Breast epithelium (tissue), 4 donors: ENCODE data around the gene TSSK3. TPM values are rescaled to one million over a fixed set of nuclear protein-coding genes. Genes with fewer than 3 reads are reported as not detected.

ENCODE experiments used
- DNase-seq, 2 donors: peaks; one replicate each; pipeline ENCODE4 v3.0.0-alpha.2; 2019; ENCODE audit warnings: low spot score in 2 of 2
- H3K27ac ChIP-seq, 2 donors: fragments of 200-600 bp; sonication (generic) in 1 of 2; one replicate each; pipeline ENCODE4 v1.5.1; 2016 to 2019; ENCODE audit warnings: mild to moderate bottlenecking in 1 of 2
- H3K27me3 ChIP-seq, 2 donors: fragments of 200-600 bp; sonication (generic) in 1 of 2; one replicate each; pipeline versions ENCODE4 v1.5.1 to v1.6.0; 2017 to 2019; ENCODE audit warnings: control low read depth in 1 of 2, mild to moderate bottlenecking in 1 of 2
- H3K36me3 ChIP-seq: fragments of 200-600 bp; one replicate; pipeline ENCODE4 v1.5.1; 2019
- H3K4me1 ChIP-seq, 2 donors: fragments of 200-600 bp; sonication (generic); one replicate each; pipeline ENCODE4 v1.5.1; 2016 to 2019; ENCODE audit warnings: control low read depth in 1 of 2
- H3K4me3 ChIP-seq, 3 donors: fragments of 200-600 bp; sonication (generic); 1 replicate in 2 of 3; 2 replicates in 1 of 3; pipeline ENCODE4 v1.5.1; 2016 to 2019; ENCODE audit warnings: mild to moderate bottlenecking in 3 of 3, moderate library complexity in 2 of 3
- H3K9me3 ChIP-seq, 2 donors: fragments of 200-600 bp; sonication (generic) in 1 of 2; one replicate each; pipeline ENCODE4 v1.5.1; 2016 to 2019; ENCODE audit warnings: control low read depth in 1 of 2
- CTCF ChIP-seq, 3 donors: fragments of 450-650 bp; IDR thresholded peaks; one replicate each; pipeline ENCODE4 v1.5.1; 2016 to 2017; ENCODE audit warnings: antibody characterized with exemption in 3 of 3, mild to moderate bottlenecking in 3 of 3, moderate library complexity in 3 of 3
- POLR2A ChIP-seq: fragments of 450-650 bp; IDR thresholded peaks from one replicate; pipeline ENCODE4 v1.6.1; 2016; ENCODE audit warnings: antibody characterized with exemption, mild to moderate bottlenecking, moderate library complexity
- POLR2AphosphoS5 ChIP-seq, 3 donors: sonication (generic); formaldehyde crosslinking; IDR thresholded peaks; one replicate each; pipeline ENCODE4 v1.6.1; 2017; ENCODE audit warnings: antibody characterized with exemption in 3 of 3
- intact Hi-C: fragments of 100-400 bp; cut with DNase I; formaldehyde crosslinking; loops from one replicate; pipeline ENCODE4 v1.15.1; 2023; ENCODE audit warnings: low total_unique reads
- total RNA-seq, 3 donors: library from RNA; depleted of rRNA; stranded (reverse); fragments of >200 nt; gene quantifications; one replicate each; pipeline ENCODE4 v1.1.0, GENCODE V29; 2016

Gene TSSK3
- total RNA-seq, 3 donors from 2014 or later = 1.4 to 3.9 (median 3.4) TPM

DNA sequence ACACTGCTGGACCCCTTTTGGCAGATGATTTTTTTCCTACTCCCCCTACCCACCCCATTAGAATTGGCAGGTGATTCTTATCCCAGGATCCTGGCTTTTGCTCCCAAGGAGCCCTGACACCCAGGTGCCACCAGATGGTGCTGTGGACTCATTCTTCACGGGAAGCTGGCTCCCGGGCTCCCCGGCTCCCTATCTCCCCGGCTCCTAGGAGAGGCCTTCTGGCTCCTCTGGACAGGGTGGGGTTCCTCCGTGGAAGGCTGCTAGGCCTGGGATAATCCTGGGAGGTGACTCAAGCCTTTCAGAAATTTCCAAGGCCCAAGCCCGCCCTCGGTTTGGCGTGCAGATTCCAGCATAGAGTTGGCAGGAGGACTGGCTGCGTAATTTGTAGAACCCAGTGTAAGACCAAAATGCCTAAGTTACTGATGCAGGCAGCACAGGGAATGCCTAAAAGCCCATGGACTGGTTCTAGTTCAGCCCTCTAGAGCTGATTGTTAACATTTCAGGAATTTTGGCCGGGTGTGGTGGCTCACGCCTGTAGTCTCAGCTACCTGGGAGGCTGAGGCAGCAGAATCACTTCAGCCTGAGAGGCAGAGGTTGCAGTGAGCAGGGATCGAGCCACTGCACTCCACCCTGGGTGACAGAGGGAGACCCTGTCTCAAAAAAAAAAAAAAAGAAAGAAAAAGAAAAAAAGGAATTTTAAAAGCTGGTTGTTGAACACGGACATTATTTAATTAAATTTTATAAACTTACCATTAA, 38.7 kb downstream of the TSSK3 start:
- Histone ChIP-seq H3K9me3 (no peaks in the 10 kb centered on the region), H3K4me1 (no peaks in the 10 kb centered on the region), H3K36me3 (no peaks in the 10 kb centered on the region), H3K27ac (no peak overlapping the region), H3K27me3 (no peaks in the 10 kb centered on the region), H3K4me3 (no peak overlapping the region)
- DNase-seq = peak; percentile 69 to 83
- intact Hi-C loops = no loop called here
- peak in 2 of 3 donors; percentile 24 to 51 for TF ChIP-seq POLR2AphosphoS5 (IDR thresholded peaks at IDR 0.05)
- TF ChIP-seq POLR2A = no peak
- peak; percentile 48 to 87 (median 85) for TF ChIP-seq CTCF (IDR thresholded peaks at IDR 0.05)

GRCh38 chr1:32404946-32405345, 42.6 kb downstream of the TSSK3 start:
- Histone ChIP-seq H3K36me3 (no peaks in the 10 kb centered on the region), H3K27ac (no peak overlapping the region), H3K27me3 (no peaks in the 10 kb centered on the region), H3K9me3 (no peaks in the 10 kb centered on the region), H3K4me1 (no peaks in the 10 kb centered on the region), H3K4me3 (no peak overlapping the region)
- DNase-seq = no peak
- no peak for TF ChIP-seq POLR2AphosphoS5 (IDR thresholded peaks at IDR 0.05)
- no peak for TF ChIP-seq CTCF (IDR thresholded peaks at IDR 0.05)
- TF ChIP-seq POLR2A = no peak
- intact Hi-C loops = no loop called here

DNA sequence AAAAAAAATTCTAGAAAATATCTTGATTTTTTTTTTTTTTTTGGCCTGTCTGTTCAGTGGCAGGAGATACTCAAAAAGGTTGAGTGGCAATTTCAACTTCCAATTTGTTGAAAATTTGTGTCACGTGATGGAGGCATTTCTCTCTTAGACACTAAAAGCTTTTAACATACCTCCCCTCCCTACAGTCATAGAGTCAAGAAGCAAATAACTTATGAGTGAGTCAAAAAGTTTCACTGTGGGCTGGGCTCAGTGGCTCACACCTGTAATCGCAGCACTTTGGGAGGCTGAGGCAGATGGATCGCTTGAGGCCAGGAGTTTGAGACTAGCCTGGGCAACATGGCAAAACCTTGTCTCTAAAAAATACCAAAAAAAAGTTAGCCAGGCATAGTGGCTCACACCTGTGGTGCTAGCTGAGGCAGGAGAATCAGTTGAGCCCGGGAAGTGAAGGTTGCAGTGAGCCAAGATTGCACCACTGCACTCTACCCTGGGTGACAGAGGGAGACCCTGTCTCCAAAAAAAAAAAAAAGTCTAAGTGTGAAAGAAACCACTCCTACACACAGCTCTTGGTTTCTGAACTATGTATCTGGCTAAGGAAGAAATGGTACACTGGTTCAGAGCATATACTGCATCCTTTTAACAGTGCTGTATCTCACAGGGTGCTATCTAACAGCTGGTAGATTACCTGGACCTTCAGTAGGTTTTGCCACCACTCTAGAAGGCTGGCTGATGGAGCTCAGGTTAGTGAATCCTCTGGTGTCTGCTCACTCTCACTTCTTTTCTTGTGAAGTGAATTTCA, 43.5 kb downstream of the TSSK3 start:
- Histone ChIP-seq H3K27me3 (no peaks in the 10 kb centered on the region), H3K9me3 (no peaks in the 10 kb centered on the region), H3K4me3 (no peak overlapping the region), H3K4me1 (no peaks in the 10 kb centered on the region), H3K27ac (no peak overlapping the region), H3K36me3 (no peaks in the 10 kb centered on the region)
- intact Hi-C loops = no loop called here
- TF ChIP-seq POLR2A = no peak
- no peak for TF ChIP-seq POLR2AphosphoS5 (IDR thresholded peaks at IDR 0.05)
- TF ChIP-seq CTCF (IDR thresholded peaks at IDR 0.05) = no peak
- DNase-seq = no peak

DNA sequence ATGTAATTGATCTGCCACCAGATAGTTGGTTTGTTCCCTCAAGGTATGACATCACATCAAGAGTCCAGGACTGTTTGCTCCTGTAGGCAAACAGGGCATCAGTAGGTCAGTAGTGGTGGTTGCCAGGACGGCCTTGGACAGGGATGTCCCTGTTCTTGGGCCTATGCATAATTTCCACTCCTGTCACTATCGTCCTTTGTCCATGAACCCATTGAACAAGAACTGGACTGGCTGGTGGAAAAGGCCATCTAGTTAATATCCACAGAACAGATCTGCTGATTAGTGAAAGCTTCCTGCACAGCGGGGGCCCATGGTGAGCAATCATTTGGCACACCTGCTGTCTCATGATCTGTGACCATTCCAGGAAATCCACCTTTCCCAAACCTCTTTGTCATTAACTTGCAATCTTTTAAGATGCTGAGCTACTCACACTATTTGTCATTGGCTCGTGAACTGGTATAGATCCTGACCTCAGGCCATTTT, 44.3 kb downstream of the TSSK3 start:
- intact Hi-C loops = no loop called here
- Histone ChIP-seq H3K36me3 (no peaks in the 10 kb centered on the region), H3K27ac (peak overlapping the region in 1 of 2 donors; percentile 19), H3K4me3 (no peak overlapping the region), H3K9me3 (no peaks in the 10 kb centered on the region), H3K27me3 (no peaks in the 10 kb centered on the region), H3K4me1 (no peaks in the 10 kb centered on the region)
- TF ChIP-seq CTCF (IDR thresholded peaks at IDR 0.05) = no peak
- TF ChIP-seq POLR2AphosphoS5 (IDR thresholded peaks at IDR 0.05) = no peak
- TF ChIP-seq POLR2A = no peak
- no peak for DNase-seq

DNA sequence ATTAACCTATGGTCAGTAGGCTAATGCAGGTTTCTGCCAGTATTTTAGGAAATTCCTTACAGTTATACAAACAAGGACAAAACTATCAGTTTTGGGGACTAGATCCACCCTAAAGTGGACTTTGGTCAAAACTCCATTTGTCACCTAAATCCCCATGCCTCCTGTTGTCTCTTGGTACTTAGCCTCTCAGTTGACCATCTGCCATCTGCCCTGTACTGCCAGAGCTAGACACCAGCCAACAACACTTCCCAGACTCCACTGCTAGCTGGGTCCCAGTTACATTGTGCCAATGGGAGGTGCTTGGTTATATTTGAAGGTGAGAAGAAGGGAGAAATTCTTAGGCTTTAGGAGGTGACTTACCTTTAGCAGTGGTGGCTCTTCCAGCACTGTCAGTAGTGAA, 48.9 kb downstream of the TSSK3 start:
- no peak overlapping the region for H3K27ac ChIP-seq
- TF ChIP-seq POLR2A = no peak
- H3K4me3 ChIP-seq = no peak overlapping the region
- no peaks in the 10 kb centered on the region for H3K27me3 ChIP-seq
- no peaks in the 10 kb centered on the region for H3K36me3 ChIP-seq
- H3K4me1 ChIP-seq = no peaks in the 10 kb centered on the region
- intact Hi-C loops = no loop called here
- peaks cover 5 to 14% of the 10 kb centered on the region in 2 donors for H3K9me3 ChIP-seq
- DNase-seq = no peak
